OCI-LY7 (cell line): ENCODE data around the gene DOC2A. TPM values are rescaled to one million over a fixed set of nuclear protein-coding genes. Genes with fewer than 3 reads are reported as not detected.

ENCODE experiments used
- BruUV-seq: library from RNA; stranded (reverse); fragments of 400-500 nt; replicated peaks from 2 replicates; lab custom pipeline; 2021; lab: Mats Ljungman, UMichigan
- CTCF ChIA-PET: fragments of 300-600 bp; sonication (Branson Sonifier 250); formaldehyde crosslinking; loops from one replicate; lab custom pipeline; 2022; ENCODE audit warnings: antibody characterized with exemption; ENCODE audit not compliant: unreplicated experiment; lab: Charles Lee
- POLR2A ChIA-PET: fragments of 300-600 bp; sonication (Branson Sonifier 250); formaldehyde crosslinking; loops from one replicate; lab custom pipeline; 2022; ENCODE audit warnings: antibody characterized with exemption; lab: Charles Lee
- DNase-seq: peaks from one replicate; pipeline ENCODE4 v3.0.0-alpha.2; 2015; ENCODE audit warnings: low spot score
- H2AFZ ChIP-seq: fragments of 200-600 bp; sonication (generic), shearing (Covaris generic); 2 replicates; pipeline ENCODE4 v1.6.1; 2014; ENCODE audit warnings: mild to moderate bottlenecking, antibody characterized with exemption, low read length, moderate library complexity
- H3K27ac ChIP-seq: fragments of 200-600 bp; sonication (generic); 2 replicates; pipeline ENCODE4 v1.5.1; 2014; ENCODE audit warnings: mixed run types, low read depth, mild to moderate bottlenecking, moderate library complexity, low read length, inconsistent platforms; ENCODE audit not compliant: poor library complexity, severe bottlenecking
- H3K36me3 ChIP-seq: fragments of 200-600 bp; sonication (generic); 2 replicates; pipeline ENCODE4 v1.6.1; 2014; ENCODE audit warnings: mild to moderate bottlenecking, antibody characterized with exemption, low read length, moderate library complexity, mixed read lengths; ENCODE audit not compliant: insufficient read depth
- H3K4me1 ChIP-seq: fragments of 200-600 bp; sonication (generic); 2 replicates; pipeline ENCODE4 v1.5.1; 2014; ENCODE audit warnings: mild to moderate bottlenecking, low read length; ENCODE audit not compliant: insufficient read depth, poor library complexity, severe bottlenecking
- H3K4me2 ChIP-seq: fragments of 200-600 bp; sonication (generic); 2 replicates; pipeline ENCODE4 v1.6.1; 2014; ENCODE audit warnings: mild to moderate bottlenecking, low read length
- H3K4me3 ChIP-seq: fragments of 200-600 bp; sonication (generic); 2 replicates; pipeline ENCODE4 v1.5.1; 2014; ENCODE audit warnings: mild to moderate bottlenecking, low read depth, low read length; ENCODE audit not compliant: poor library complexity, severe bottlenecking
- H3K79me2 ChIP-seq: fragments of 200-600 bp; sonication (generic); 2 replicates; pipeline ENCODE4 v1.6.1; 2016; ENCODE audit warnings: low read depth, mild to moderate bottlenecking, low read length, moderate library complexity, mixed read lengths; ENCODE audit not compliant: insufficient read depth
- H3K9me2 ChIP-seq: fragments of 200-600 bp; sonication (generic); 2 replicates; pipeline ENCODE4 v1.6.1; 2016; ENCODE audit warnings: mild to moderate bottlenecking, low read length, mixed read lengths; ENCODE audit not compliant: insufficient read depth
- H3K9me3 ChIP-seq: fragments of 200-600 bp; sonication (generic); 2 replicates; pipeline ENCODE4 v1.6.1; 2014; ENCODE audit warnings: mild to moderate bottlenecking, mixed run types, low read length, mixed read lengths
- H4K20me1 ChIP-seq: fragments of 200-600 bp; sonication (generic); 2 replicates; pipeline ENCODE4 v1.6.1; 2014; ENCODE audit warnings: mild to moderate bottlenecking, antibody characterized with exemption, low read length, moderate library complexity, mixed read lengths; ENCODE audit not compliant: insufficient read depth
- EZH2phosphoT487 ChIP-seq: fragments of 200-600 bp; sonication (generic); IDR thresholded peaks from 2 replicates; pipeline ENCODE4 v1.6.1; 2018; ENCODE audit warnings: low read depth, borderline replicate concordance, mild to moderate bottlenecking, mixed run types, antibody characterized with exemption, low read length, moderate library complexity, mixed read lengths
- intact Hi-C: fragments of 100-400 bp; cut with micrococcal nuclease; formaldehyde crosslinking; loops from one replicate; pipeline ENCODE4 v1.10.0; 2022; ENCODE audit not compliant: unreplicated experiment
- total RNA-seq, 2 experiments: library from RNA; depleted of rRNA in 1 of 2; stranded (reverse); fragments of >200 nt in 1 of 2; shearing (Covaris generic) in 1 of 2; gene quantifications; 2 replicates each; pipeline ENCODE4 v1.2.3, GENCODE V29; 2014 to 2022
- TF ChIP-seq, protein P1 (sequence below): fragments of 200-600 bp; sonication (generic); conservative IDR thresholded peaks from 2 replicates; pipeline ENCODE4 v1.5.1; 2014; ENCODE audit warnings: mild to moderate bottlenecking, antibody characterized with exemption, low read length, moderate library complexity, mixed read lengths

Gene DOC2A
- total RNA-seq, 2 experiments from 2014 or later = 0.91 TPM; not detected in 1

GRCh38 chr16:29999605-30000004 lies 11.2 kb downstream of the DOC2A start:
- DNase-seq = no peak
- intact Hi-C loops = loop anchor here (5.0 to 10.0 kb wide), 2 partner anchors 192 to 375 kb away; partner anchors contain the start of genes MAZ, MYL11 and TBC1D10B
- no TSS peak for BruUV-seq
- H3K9me3 ChIP-seq = no peaks in the 10 kb centered on the region
- H3K79me2 ChIP-seq = peaks cover 12% of the 10 kb centered on the region; the same call in 1 of the 2 replicates
- TF ChIP-seq, protein P1, sequence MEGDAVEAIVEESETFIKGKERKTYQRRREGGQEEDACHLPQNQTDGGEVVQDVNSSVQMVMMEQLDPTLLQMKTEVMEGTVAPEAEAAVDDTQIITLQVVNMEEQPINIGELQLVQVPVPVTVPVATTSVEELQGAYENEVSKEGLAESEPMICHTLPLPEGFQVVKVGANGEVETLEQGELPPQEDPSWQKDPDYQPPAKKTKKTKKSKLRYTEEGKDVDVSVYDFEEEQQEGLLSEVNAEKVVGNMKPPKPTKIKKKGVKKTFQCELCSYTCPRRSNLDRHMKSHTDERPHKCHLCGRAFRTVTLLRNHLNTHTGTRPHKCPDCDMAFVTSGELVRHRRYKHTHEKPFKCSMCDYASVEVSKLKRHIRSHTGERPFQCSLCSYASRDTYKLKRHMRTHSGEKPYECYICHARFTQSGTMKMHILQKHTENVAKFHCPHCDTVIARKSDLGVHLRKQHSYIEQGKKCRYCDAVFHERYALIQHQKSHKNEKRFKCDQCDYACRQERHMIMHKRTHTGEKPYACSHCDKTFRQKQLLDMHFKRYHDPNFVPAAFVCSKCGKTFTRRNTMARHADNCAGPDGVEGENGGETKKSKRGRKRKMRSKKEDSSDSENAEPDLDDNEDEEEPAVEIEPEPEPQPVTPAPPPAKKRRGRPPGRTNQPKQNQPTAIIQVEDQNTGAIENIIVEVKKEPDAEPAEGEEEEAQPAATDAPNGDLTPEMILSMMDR = no peak
- H3K4me1 ChIP-seq = peaks cover 16% of the 10 kb centered on the region
- H3K4me2 ChIP-seq = no peak overlapping the region
- ChIA-PET POLR2A (no interaction called here), CTCF (no interaction called here)
- H3K4me3 ChIP-seq = no peak overlapping the region
- no peak overlapping the region for H3K27ac ChIP-seq
- peaks cover 24% of the 10 kb centered on the region; the same call in 1 of the 2 replicates for H3K36me3 ChIP-seq
- H3K9me2 ChIP-seq = no peaks in the 10 kb centered on the region
- H4K20me1 ChIP-seq = no peaks in the 10 kb centered on the region
- no peak overlapping the region for H2AFZ ChIP-seq

DNA sequence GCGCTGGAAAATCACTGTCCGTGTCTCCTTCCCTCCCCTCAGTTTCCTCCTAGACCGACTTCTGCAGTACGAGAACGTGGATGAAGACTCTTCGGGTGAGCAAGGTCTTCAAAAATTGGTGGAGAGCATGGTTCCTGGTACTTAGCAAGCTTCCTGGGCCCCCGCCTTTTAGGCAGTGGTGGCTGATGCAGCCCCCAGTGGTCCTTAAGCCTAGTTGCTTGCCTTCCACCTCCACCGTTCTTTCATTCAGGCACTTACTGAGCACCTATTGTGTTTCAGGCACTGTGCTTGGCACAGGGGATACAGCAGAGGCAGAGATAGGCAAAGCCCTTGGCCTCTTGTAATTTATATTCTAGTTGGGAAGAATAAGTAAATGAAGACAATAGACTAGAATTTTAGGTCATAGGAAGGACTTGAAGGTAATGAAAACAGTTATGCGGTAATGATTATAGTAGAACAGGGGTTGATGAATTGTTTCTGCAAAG lies 14.0 kb downstream of the DOC2A start:
- Histone ChIP-seq H3K4me1 (peaks cover 27% of the 10 kb centered on the region), H3K36me3 (peaks cover 44% of the 10 kb centered on the region), H4K20me1 (no peaks in the 10 kb centered on the region), H2AFZ (peak overlapping the region; percentile 68; the same call in 1 of the 2 replicates), H3K9me2 (no peaks in the 10 kb centered on the region), H3K9me3 (no peaks in the 10 kb centered on the region), H3K4me2 (peak overlapping the region; percentile 82), H3K27ac (peak overlapping the region; percentile 90), H3K4me3 (peak overlapping the region; percentile 85), H3K79me2 (peaks cover 12% of the 10 kb centered on the region; the same call in 1 of the 2 replicates)
- ChIA-PET POLR2A (interaction anchor here (0.7 to 1.9 kb wide), 4 partner anchors 24 to 259 kb away, joined by 3 to 5 read pairs (median 4); partner anchors contain the start of genes KIF22 and TAOK2), CTCF (interaction anchor here (1.0 to 1.2 kb wide), 2 partner anchors 12 to 36 kb away, joined by 3 to 4 read pairs; no protein-coding TSS in a partner anchor)
- peak; percentile 59 for DNase-seq
- intact Hi-C loops = loop anchor here (1.0 to 10.0 kb wide), 5 partner anchors 24 to 378 kb away; partner anchors contain the start of genes CDIPT, KCTD13, MAZ and MYL11
- no peak for TF ChIP-seq EZH2phosphoT487
- TF ChIP-seq, protein P1 = peak; percentile 36; the same call in 1 of the 2 replicates
- TSS peak; percentile 47 for BruUV-seq
